H7 (cell line): ENCODE data around the gene MECR. TPM values are rescaled to one million over a fixed set of nuclear protein-coding genes. Genes with fewer than 3 reads are reported as not detected.

ENCODE experiments used
- DNase-seq: peaks from one replicate; pipeline ENCODE4 v3.0.0; 2012
- H3K27me3 ChIP-seq: 2 replicates; pipeline ENCODE4 v1.6.0; 2011; ENCODE audit warnings: mild to moderate bottlenecking, low read length; ENCODE audit not compliant: control insufficient read depth, insufficient read depth
- H3K36me3 ChIP-seq: replicated peaks from 2 replicates; pipeline ENCODE4 v1.5.1; 2011; ENCODE audit warnings: low read length; ENCODE audit not compliant: control insufficient read depth, insufficient read depth
- H3K4me3 ChIP-seq: 2 replicates; pipeline ENCODE4 v1.5.1; 2011; ENCODE audit warnings: low read depth, mild to moderate bottlenecking, control low read depth, low read length, moderate library complexity; ENCODE audit not compliant: insufficient read depth
- total RNA-seq: library from RNA; depleted of rRNA; stranded (reverse); fragments of >200 nt; shearing (Covaris generic); gene quantifications from 2 replicates; pipeline ENCODE4 v1.2.3, GENCODE V29; 2014

Gene MECR
- total RNA-seq, 1 experiment from 2014 or later: 62.1 TPM

DNA sequence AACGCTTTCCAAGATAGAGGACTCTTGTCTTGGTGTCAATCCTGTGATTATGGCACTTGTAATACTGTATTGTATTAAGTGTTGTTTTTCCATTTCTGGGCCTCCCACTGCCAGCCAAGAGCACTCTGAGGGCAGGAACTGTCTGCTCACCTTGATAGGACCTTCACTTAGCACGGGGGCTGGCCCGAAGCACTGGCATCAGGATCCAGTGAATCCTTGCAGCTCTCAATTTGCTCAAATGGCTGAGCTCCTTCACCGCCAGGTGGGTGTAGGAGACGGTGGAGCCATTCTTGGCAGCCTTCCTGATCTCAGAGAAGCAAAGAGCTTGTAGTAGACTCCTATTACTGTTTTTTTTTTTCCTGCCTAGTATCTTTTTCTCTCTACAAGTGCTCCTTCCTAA, 17.7 kb downstream of the MECR start:
- Histone ChIP-seq H3K36me3 (peaks cover 19% of the 10 kb centered on the region), H3K4me3 (no peak overlapping the region), H3K27me3 (no peaks in the 10 kb centered on the region)
- DNase-seq: no peak

DNA sequence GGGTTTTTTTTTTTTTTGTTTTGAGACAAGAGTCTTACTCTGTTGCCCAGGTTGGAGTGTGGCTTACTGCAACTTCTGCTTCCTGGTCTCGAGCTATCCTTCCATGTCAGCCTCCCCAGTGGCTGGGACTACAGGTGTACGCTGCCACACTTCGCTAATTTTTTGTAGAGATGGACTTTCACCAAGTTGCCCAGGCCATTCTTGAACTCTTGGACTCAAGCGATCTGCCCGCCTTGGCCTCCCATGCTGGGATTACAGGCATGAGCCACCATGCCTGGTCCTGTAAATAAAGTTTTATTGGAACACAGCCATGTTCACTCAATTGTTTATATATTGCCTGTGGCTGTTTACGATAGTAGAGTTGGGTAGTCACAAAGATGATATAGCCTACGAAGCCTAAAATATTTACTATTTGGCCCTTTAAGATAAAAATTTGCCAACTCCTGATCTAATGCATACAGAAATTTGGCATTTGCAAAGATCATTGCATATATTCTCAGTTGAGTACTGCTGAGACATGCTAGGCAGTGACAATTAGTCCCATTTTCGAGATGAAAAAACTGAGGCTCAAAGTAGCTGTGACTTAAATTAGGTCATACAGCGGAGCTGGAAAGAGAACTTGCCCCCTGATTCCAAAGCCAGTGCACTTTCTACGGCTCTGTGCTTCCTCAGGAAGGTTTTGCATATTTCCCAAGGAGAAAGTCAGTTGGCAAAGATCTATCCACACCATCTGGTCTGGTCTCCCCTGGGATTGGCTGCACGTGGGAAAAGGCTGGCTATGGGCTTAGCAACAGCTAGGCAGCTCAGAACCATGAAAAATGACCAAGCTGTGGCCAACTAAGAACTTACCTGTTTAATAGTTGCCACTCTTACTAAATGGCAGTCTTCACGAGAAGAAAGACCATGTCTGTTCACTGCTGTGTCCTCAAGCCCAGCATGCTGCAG, 19.4 kb downstream of the MECR start:
- no peak for DNase-seq
- Histone ChIP-seq H3K27me3 (no peaks in the 10 kb centered on the region), H3K4me3 (no peak overlapping the region), H3K36me3 (peaks cover 22% of the 10 kb centered on the region)

DNA sequence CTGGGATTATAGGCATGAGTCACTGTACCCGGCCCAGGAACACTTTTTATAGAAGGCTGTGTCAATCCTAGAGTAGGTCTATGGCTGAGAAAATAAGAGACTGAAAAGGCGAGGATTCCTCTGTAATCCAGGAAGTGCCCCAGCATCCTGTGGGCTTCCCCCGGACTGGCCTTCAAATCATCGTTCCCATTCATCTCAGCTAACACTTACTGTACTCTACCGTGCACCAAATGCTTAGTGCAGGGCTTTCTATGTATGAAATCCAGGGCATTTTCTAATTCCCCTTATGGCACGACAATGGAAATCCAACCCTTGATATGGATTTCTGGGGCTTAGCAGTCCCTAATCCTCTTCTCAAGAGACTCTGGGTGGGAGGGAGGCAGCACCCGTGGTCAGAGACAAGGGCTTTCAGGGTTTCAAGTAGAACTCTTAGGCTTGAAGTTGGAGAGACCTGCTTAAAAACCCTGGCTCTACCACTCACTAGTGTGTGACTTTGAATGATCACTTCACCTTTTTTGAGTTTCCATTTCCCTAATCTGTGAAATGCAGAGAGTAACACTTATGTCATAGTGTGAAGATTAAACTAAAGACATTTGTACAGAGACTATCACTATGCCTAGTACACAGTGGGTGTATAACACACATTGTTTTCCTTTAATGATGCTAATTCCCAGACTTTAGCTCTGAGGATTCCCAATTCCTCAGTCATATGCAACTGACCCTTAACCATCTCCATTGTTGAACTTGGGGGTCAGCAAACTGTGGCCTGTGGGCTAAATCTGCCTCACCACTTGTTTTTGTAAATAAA, 20.3 kb downstream of the MECR start:
- peaks cover 19% of the 10 kb centered on the region for H3K36me3 ChIP-seq
- H3K4me3 ChIP-seq: no peak overlapping the region
- no peak for DNase-seq
- H3K27me3 ChIP-seq: no peaks in the 10 kb centered on the region

DNA sequence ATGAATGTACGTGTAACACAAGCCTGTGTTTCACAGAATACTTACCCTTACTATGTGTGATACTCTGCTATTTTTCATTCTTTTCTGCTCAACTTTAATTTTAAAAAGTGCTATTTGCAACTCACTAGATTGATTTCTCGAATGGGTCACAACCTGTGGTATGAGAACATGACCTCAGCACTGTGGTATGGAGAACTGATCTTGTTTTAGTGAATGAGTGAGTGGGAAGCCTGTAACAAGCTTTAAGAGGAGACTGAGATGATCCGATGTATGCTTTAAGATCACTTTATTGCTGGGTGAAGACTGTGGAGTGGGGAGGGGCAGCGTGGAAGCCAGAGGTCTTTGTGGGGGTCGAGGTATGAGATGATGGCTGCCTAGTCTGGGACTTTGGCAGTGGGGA, 21.6 kb downstream of the MECR start:
- H3K36me3 ChIP-seq: peaks cover 20% of the 10 kb centered on the region
- DNase-seq: no peak
- H3K27me3 ChIP-seq: no peaks in the 10 kb centered on the region

DNA sequence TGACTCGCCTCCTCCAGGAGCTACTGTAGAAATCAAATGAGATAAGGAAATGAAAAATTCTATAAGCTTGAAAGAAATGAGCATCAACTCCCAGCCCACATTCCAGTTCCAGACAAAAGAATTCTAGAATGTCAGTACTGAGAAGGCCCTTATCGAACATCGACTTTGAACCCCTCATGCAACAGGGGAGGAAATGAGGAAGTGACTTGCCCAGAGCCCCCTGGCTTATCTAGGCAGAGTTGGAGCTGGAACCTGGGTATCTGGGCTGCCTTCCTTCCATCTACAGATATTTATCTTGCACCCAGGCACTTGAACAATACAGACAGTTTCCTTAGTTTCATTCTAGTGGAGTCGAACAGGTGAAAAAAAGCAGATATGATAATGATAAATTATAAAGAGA, 22.3 kb downstream of the MECR start:
- DNase-seq: no peak
- Histone ChIP-seq H3K36me3 (peaks cover 19% of the 10 kb centered on the region), H3K4me3 (no peak overlapping the region)

More for the DNA sequence above, 21.6 kb downstream of the MECR start:
- H3K4me3 ChIP-seq: no peak overlapping the region

DNA sequence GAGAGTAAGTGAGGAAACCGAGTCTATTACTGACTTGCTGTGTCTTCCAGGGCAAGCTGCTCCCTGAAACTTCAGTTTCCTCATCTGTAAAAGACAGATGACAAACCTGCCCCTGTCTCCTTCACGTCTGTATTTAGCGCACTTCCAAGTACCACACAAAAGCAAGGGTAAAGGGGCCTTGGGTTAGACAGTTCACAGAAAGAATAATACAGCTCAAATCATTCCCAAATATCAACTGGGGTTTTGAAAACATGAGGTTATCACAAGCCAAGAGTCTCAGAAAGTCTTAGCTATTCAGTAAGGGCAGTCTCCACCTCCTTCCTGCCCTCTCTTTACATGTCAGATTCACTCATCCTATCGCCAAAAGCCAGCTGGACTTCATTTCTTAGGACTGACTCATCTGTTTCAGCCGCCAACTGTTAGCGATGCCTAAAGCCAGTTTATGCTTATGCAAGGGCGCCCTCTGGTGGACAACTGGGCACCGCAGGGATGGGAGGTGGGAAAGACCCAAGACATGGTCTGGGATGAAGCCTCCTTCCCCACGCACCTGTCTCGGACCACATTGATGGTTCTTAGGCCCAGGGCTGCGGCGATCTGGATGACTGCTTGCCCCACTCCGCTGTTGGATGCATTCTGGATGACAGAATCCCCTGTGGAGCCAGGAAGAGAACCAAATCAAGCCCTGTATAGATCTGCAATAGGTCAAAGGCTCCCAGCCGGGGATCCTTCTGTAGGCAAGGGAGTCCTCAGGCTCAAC, 28.0 kb downstream of the MECR start:
- H3K36me3 ChIP-seq: peaks cover 24% of the 10 kb centered on the region
- H3K27me3 ChIP-seq: no peaks in the 10 kb centered on the region
- peak; percentile 95 for DNase-seq
- H3K4me3 ChIP-seq: no peak overlapping the region

More for the DNA sequence above, 22.3 kb downstream of the MECR start:
- no peaks in the 10 kb centered on the region for H3K27me3 ChIP-seq

DNA sequence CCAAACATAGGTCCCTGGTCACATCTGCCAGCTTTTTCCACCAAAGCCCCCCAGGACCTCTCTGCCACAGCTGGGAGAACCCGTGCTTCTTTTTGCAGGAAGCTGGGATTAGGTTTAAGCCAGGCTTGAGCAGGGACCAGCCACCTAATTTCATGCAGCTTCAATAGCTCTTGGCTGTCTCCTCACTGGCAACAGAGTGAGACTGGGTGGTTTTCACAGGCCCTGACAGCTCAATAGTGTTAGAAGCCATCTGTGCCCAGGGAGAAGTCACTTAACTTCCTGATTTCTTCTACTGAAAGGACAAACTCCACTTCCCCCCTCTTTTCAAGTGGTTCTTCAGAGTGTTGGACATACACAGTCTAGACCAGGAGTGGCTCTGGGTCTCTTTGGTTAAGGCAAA, 28.7 kb downstream of the MECR start:
- Histone ChIP-seq H3K36me3 (peaks cover 24% of the 10 kb centered on the region), H3K4me3 (no peak overlapping the region), H3K27me3 (no peaks in the 10 kb centered on the region)
- DNase-seq: no peak

DNA sequence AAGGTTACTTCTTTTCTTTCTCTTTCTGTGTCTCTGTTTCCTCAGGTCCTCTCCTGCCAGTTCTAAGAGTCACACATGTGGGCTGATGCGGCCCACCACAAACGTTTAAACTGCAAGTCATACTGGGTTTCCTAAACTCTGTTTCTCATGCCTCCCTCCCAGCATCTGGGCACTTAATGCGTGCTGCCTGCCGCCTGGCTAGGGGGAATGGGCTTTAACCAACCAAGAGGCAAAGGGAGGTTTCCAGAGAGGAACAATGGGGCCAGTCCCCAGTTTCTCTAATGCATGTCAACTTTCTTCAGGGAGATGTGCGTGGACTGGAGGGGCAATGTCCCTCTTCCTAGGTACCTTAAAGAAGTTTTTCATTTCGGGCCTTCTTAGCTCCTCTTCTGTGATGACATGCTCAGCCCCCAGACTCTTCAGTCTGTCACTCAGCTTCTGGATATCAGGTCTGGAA, 29.1 kb downstream of the MECR start:
- no peaks in the 10 kb centered on the region for H3K27me3 ChIP-seq
- H3K4me3 ChIP-seq: no peak overlapping the region
- no peak for DNase-seq
- H3K36me3 ChIP-seq: peaks cover 23% of the 10 kb centered on the region

DNA sequence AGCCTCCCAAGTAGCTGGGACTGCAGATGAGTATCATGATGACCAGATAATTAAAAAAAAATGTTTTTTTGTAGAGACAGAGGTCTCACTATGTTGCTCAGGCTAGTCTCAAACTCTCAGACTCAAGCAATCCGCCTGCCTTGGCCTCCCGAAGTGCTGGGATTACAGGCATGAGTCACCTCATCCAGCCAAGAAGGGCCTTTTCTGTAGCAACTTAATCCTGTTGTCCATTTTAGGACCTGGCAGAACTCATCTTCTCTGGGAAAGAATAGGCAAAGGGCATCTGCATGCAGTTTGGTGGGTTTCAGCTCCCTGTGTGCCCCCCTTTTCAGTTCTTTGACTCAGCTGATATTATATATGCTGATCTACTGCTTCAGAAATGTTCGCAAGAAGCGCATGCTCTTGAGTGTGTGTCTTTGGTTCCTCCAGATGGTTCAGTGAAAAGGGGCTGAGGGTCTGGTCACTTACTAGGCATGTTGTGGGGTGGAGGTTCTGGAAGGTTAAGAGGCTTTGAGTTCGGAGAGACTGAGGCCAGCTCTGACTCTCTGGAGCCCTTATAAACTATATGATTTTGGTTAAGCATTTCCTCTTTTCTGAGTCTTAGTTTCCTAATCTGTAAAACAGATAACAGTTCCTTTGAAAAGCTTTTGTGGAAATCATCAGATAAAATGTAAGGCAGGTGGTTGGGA, 29.7 kb downstream of the MECR start:
- Histone ChIP-seq H3K4me3 (no peak overlapping the region), H3K27me3 (no peaks in the 10 kb centered on the region), H3K36me3 (peaks cover 17% of the 10 kb centered on the region)
- DNase-seq: no peak

DNA sequence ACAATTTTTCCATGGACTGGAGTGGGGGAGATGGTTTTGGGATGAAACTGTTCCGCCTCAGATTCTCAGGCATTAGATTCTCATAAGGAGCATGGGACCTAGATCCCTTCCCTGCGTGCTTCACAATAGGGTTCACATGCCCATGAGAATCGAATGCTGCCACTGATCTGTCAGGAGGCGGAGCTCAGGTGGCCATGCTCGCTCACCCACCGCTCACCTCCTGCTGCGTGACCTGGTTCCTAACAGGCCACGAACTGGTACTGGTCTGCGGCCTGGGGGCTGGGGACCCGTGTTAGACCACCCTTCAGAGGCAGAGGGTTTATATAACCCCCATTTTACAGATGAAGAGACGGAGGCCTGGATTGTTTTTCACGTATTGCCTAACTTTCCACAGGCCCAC, 32.7 kb downstream of the MECR start:
- Histone ChIP-seq H3K36me3 (peaks cover 17% of the 10 kb centered on the region), H3K27me3 (no peaks in the 10 kb centered on the region), H3K4me3 (no peak overlapping the region)
- DNase-seq: no peak

DNA sequence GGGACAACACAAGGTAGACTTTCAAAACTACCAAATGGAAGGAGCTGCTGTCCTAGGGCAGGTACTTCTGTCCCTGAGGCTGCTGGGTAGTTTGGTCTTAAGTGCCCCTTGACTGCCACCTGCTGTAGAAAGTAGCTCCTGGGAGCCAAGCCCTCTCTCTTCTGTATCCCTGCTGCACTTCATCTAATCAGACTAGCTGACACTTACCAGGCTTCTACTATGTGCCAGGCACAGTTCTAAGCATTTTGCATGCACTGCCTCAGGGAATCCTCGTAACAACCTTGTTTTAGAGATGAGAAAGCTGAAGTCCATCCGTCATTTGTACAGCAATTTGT, 33.2 kb downstream of the MECR start:
- peak; percentile 83 for DNase-seq
- Histone ChIP-seq H3K4me3 (no peak overlapping the region), H3K27me3 (no peaks in the 10 kb centered on the region), H3K36me3 (peaks cover 17% of the 10 kb centered on the region)

DNA sequence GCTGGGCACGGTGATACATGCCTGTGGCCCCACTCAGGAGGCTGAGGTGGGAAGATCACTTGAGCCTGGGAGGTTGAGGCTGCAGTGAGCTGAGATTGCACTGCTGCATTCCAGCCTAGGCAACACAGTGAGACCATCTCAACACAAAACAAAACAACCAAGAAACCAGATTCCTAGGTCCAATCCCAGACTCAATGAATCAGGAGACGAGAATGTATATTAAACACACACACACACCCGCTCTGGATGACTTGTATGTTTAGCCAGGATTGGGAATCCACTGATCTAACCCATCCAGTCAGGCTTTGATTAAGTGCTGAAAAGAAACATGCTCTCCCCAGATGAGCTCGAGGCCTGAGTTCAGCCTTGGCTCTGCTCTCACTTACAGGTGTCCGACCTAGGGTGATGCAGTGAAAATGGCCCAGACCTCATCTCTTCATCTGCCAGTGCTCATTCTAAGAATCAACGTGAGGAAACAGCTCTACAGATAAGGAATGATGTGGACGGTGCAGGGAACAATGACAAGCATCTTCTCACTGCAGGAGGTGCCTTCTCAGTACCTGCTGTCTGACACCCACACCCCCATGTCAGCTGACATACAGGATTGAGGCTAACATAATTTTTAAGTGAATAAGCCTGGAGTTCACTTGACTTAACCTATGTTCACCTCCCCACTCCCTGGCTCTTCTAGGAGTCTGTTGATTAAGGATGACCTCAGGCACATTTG, 33.7 kb downstream of the MECR start:
- Histone ChIP-seq H3K36me3 (peaks cover 15% of the 10 kb centered on the region), H3K4me3 (no peak overlapping the region), H3K27me3 (no peaks in the 10 kb centered on the region)
- no peak for DNase-seq

DNA sequence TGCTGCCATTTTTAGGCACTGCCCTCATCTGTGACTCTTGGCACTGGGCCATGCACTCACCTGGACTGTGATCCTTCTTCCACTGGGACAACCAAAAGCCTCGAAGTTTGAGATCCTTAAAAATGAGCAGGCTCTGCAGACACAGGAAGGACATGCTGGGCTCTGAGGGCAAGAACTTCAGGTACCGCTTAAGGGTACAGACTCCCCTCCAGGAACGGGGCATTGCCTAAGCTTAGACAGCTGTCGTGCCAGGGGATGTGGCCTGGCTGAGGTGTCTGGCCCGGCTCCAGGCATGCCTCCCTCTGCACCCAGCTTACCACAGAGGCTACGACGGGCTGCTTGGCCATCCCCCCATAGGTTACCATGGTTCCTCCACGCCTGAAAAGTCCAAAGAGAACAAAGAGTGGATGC, 34.8 kb downstream of the MECR start:
- no peaks in the 10 kb centered on the region for H3K27me3 ChIP-seq
- peaks cover 9% of the 10 kb centered on the region for H3K36me3 ChIP-seq
- no peak for DNase-seq
- no peak overlapping the region for H3K4me3 ChIP-seq
